GM21528 (cell line): ENCODE data around the gene SDR42E2.
"Not testable (repeated sequence)": the region's sequence is repeated elsewhere in the genome, so short reads cannot be mapped to it uniquely, and the experiment has no call there.

Experiments used
- ATAC-seq: cut with Tn5 transposase; IDR thresholded peaks from one replicate; pipeline ENCODE4 v1.9.1; 2021; ENCODE audit warnings: mild to moderate bottlenecking, moderate library complexity; ENCODE audit not compliant: unreplicated experiment, low FRiP score

Gene SDR42E2

GRCh38 chr16:22161999-22162655 lies at the start of gene SDR42E2:
Gene SDR42E2, plus strand, starts transcription at chr16:22162506. Its CDS starts 3,077 bp downstream, at chr16:22165583.
- no peak for ATAC-seq

GRCh38 chr16:22116095-22116700 lies 46.1 kb upstream of the SDR42E2 start:
- no peak for ATAC-seq

DNA sequence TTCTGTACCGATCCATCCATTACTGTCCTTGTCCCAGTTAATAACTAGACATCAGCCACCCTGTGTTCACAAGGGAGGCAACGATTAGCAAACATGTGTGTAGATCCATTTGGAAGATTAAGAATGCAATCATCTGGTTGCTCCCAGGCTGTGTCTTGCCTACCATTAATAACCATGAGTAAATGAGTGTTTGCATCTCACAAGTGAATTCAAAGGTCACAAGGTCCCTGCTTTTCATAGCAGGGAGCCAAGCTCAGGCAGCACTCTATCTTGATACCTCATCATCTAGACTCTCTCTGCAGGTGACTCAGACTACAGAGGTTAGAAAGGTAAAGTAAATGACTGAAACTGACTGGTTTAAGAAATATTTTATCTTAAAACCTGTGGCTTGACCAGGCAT lies 44.7 kb upstream of the SDR42E2 start:
- ATAC-seq: no peak

- ATAC-seq: no peak
Measured at GRCh38 chr16:22120440-22120839, 41.9 kb upstream of the SDR42E2 start.

- no peak for ATAC-seq
Measured at GRCh38 chr16:22122239-22122638, 40.1 kb upstream of the SDR42E2 start.

GRCh38 chr16:22123146-22123545 lies 39.2 kb upstream of the SDR42E2 start:
- ATAC-seq: no peak

DNA sequence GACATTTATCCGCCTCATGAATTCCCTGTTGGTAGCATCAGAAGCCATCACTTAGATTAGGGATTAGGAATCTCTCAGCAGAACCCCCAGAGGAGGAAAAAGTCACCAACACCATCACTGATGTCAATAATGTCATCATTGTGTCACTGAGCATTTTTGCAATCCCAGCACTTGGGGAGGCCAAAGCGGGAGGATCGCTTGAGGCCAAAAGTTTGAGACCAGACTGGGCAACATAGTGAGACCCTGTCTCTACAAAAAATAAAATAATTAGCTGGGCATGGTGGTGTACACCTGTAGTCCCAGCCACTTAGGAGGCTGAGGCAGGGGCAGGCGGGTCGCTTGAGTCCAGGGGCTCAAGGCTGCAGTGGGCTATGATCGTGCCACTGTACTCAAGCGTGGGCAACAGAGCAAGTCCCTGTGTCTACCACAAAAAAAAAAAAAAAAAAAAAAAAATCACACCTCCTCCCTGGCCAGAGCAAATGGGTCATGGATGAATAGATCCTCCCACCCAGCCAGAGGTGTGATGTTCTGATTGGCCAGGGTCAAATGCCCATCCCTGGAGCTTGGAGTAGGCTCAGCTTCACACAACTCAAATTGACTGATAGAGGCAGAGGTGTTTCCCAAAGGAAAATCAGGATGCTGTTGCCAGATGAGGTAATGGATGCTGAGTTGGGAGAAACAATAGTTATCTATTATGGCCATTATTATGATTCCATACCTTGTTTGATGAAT lies 38.4 kb upstream of the SDR42E2 start:
- no peak for ATAC-seq

- ATAC-seq: no peak
Measured at GRCh38 chr16:22124583-22125284, 37.6 kb upstream of the SDR42E2 start.

DNA sequence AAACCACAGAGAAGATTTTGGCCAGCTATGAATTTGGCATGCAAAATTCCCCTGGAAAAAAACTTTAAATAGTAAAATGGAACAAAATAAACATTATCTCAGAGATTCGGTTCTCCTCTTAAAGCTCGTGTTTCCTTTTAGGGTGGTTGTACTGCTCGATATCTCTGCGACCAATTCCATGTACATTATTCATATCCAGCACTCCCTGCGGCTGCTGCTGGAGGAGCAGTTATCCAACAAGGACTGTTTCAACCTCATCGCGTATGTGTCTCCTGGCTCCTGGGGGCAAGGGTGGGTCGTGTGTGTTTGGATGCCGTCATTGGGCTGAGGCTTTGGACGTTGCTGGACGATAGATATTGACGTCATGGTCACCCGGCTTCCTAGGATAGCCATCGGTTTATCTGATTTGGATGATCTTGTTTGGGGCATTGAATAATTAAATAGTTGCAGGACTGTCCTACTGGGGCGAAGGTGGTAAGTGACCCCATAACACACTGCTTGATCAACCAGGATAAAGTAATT lies 36.2 kb upstream of the SDR42E2 start:
- ATAC-seq: no peak

GRCh38 chr16:22128537-22128936 lies 33.8 kb upstream of the SDR42E2 start:
- not testable (repeated sequence) for ATAC-seq

DNA sequence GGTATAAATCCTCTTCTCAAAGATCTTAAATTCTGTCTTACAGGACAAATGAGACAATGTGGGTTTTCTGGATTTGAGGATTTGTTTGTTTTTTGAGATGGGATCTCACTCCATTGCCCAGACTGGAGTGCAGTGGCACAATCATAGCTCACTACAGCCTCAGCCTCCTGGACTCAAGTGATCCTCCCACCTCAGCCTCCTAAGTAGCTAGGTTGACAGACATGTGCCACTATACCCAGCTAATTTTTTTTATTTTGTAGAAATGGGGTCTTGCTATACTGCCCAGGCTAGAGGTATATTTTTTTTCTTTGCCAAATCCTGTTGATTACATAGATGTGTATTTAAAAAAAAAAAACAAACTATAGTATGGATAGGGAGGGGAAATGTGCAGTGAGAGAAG lies 31.8 kb upstream of the SDR42E2 start:
- no peak for ATAC-seq

GRCh38 chr16:22132801-22133200 lies 29.5 kb upstream of the SDR42E2 start:
- no peak for ATAC-seq

DNA sequence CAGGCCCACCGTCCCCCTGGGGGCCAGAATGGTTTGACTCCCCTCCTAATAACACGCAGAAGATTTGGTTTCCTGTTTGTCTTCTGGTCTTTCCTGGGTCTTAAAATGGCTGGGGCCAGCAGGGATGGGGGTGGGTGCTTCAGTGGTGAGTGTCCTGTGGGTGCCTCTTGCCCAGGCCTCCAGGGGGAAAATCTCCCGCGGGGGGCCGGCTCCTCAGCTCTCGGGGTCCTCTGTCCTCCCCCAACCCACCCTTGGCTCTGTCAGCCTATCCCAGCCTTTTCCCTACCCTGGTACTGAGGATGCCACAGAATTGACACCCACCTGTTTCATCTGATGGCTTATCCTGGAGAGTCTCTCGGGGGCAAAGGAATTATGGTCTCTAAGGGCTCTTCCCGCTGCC lies 23.8 kb upstream of the SDR42E2 start:
- no peak for ATAC-seq

DNA sequence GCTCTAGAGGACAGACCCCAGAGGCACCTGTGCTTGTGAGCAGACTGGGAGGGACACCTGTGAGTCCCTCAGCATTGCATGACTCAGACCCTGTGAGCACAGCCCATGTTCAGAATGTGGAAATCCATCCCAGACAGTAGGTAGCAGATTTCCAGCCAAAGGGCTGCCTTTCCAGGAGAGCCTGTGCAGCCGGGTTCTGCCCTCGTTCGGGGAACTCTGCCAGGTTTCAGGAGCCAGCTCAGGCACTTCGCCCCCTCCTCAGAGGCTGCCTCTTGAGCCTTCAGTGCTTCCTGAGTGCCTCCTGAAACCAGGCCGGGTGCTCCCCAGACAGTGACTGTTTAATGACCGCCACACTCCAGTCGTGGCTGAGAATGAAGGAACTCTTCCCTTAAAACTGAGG lies 23.3 kb upstream of the SDR42E2 start:
- no peak for ATAC-seq

GRCh38 chr16:22139732-22140131 lies 22.6 kb upstream of the SDR42E2 start:
- ATAC-seq: no peak

DNA sequence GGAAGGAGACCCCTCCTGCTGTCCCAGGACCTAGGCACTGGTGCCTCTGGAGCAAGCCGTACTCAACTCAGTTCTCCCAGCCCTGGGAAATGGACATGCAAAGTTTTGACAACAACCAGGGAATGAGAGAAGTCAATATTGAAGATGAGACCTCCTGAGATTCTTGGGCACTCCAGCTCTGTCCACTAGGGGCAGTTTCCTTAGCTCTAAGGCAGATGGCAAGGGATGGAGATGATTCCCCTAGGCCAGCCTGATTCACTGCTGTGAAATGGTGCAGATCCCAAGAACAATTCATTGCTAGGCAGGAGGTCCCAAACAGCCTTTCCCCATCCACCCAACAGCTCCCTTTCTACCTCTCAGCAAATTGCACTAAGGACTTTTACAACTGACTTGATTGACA lies 20.5 kb upstream of the SDR42E2 start:
- no peak for ATAC-seq

DNA sequence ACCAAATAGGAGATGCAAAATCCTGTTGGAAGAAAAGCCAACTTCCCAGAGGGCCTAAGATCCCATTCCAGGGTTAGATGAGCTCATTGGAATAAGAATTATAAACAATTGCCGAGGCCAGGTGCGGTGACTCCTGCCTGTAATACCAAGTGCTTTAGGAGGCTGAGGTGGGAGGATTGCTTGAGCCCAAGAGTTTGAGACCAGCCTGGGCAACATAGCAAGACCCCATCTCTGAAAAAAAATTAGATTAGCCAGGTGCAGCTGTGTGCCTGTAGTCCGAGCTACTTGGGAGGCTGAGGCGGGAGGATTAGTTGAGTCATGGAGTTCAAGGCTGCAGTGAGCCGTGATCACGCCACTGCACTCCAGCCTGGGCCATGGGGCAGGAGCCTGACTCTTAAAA lies 17.8 kb upstream of the SDR42E2 start:
- no peak for ATAC-seq

DNA sequence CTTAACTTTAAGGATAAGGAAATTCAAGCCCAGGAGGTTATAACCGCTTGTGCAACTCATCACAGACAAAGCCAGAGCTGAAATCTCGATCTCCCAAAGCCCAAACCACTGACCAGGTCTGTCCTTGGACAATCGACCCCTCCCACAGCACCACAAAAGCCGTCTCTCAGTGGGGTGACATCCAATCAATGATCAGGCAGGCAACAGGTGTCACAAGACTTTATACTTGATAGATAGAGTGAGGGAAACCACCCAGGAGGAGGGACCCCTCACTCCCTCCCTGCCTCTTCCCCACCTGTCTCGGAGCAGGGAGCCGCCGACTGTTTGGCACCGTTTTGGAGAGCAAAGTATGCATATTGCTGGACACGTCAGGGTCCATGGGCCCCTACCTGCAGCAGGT lies 14.5 kb upstream of the SDR42E2 start:
- ATAC-seq: no peak

- ATAC-seq: no peak
Measured at GRCh38 chr16:22151246-22151998, 10.9 kb upstream of the SDR42E2 start.

DNA sequence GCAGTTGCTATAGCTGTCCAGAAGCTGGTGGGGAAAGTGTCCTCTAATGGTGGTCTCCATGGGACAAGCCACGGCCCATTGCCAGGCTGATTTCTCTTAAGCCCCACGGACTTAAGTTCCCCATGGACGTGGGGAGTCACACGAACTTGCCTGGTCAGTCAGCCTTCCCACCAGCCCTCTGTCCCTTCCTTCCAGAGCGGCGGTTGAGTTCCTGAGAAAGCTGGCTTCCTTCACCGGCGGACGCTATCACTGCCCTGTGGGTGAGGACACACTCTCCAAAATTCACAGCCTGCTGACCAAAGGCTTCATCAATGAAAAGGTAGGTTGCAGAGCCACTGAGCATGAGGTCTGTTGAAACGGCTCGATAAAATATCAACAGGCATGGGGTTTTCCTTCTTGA lies 10.0 kb upstream of the SDR42E2 start:
- no peak for ATAC-seq
